A549 (cell line): ENCODE results near the gene ARHGAP22.

ENCODE experiments used
- CHD2 ChIP-seq: fragments of 150-350 bp; IDR thresholded peaks from 2 replicates; pipeline ENCODE4 v1.6.1; 2014; ENCODE audit warnings: low read length; ENCODE audit not compliant: partially characterized antibody
- CHD4 ChIP-seq: fragments of 200-600 bp; sonication (generic); IDR thresholded peaks from 2 replicates; pipeline ENCODE4 v1.6.1; 2016; ENCODE audit warnings: antibody characterized with exemption, mild to moderate bottlenecking, borderline replicate concordance
- CTCF ChIP-seq: fragments of >200 bp; sonication (Bioruptor Twin); formaldehyde crosslinking; IDR thresholded peaks from 3 replicates; pipeline ENCODE4 v1.5.1; 2016
- ELK1 ChIP-seq: fragments of 150-350 bp; IDR thresholded peaks from 2 replicates; pipeline ENCODE4 v1.6.1; 2014; ENCODE audit warnings: low read depth, mild to moderate bottlenecking, low read length
- EP300 ChIP-seq, 2 experiments: fragments of >200 bp; sonication (Bioruptor Twin); formaldehyde crosslinking; IDR thresholded peaks; 2 replicates in 1 of 2; 3 replicates in 1 of 2; pipeline ENCODE4 v1.6.1; 2016 to 2017
- FOSL2 ChIP-seq, 2 experiments: fragments of 450-650 bp in 1 of 2; fragments of >200 bp in 1 of 2; sonication (Bioruptor Twin) in 1 of 2; formaldehyde crosslinking; IDR thresholded peaks; 2 replicates each; pipeline versions ENCODE4 v1.5.0 to v1.6.1; 2016 to 2020; ENCODE audit warnings: mild to moderate bottlenecking in 1 of 2, moderate library complexity in 1 of 2
- FOXS1 ChIP-seq: fragments of 250-450 bp; sonication (Bioruptor Pico); IDR thresholded peaks from 2 replicates; pipeline ENCODE4 v1.5.0; 2020; ENCODE audit warnings: mild to moderate bottlenecking, moderate library complexity
- JUNB ChIP-seq: fragments of >200 bp; sonication (Bioruptor Twin); formaldehyde crosslinking; IDR thresholded peaks from 2 replicates; pipeline ENCODE4 v1.6.1; 2016
- MAX ChIP-seq: IDR thresholded peaks from 2 replicates; pipeline ENCODE4 v1.6.1; 2012
- POLR2A ChIP-seq: IDR thresholded peaks from 2 replicates; pipeline ENCODE4 v1.6.1; 2012; ENCODE audit warnings: mild to moderate bottlenecking, low read length
- REST ChIP-seq: fragments of 200-600 bp; sonication (generic); IDR thresholded peaks from 2 replicates; pipeline ENCODE4 v1.6.1; 2016; ENCODE audit warnings: antibody characterized with exemption, mild to moderate bottlenecking, moderate library complexity
- RFX5 ChIP-seq: fragments of 450-650 bp; IDR thresholded peaks from 2 replicates; pipeline ENCODE4 v1.7.1; 2014; ENCODE audit warnings: antibody characterized with exemption, mild to moderate bottlenecking, moderate library complexity
- RNF2 ChIP-seq: fragments of 200-600 bp; sonication (generic); IDR thresholded peaks from 2 replicates; pipeline ENCODE4 v1.6.1; 2016; ENCODE audit warnings: low read depth, mild to moderate bottlenecking, antibody characterized with exemption, moderate library complexity, borderline replicate concordance
- USF2 ChIP-seq: fragments of 450-650 bp; IDR thresholded peaks from 2 replicates; pipeline ENCODE4 v1.6.1; 2014; ENCODE audit warnings: antibody characterized with exemption

- TF ChIP-seq CTCF, result no peak
- TF ChIP-seq RNF2, result no peak
- TF ChIP-seq USF2, result no peak
- TF ChIP-seq CHD4, result no peak
- TF ChIP-seq POLR2A, result no peak
- no peak for TF ChIP-seq ELK1
- TF ChIP-seq REST, result no peak
- no peak for TF ChIP-seq RFX5
- TF ChIP-seq CHD2, result no peak
- TF ChIP-seq JUNB, result no peak
- TF ChIP-seq EP300 (IDR thresholded peaks at IDR 0.05), result no peak
- TF ChIP-seq MAX, result no peak
- no peak for TF ChIP-seq FOSL2 (IDR thresholded peaks at IDR 0.05)
- no peak for TF ChIP-seq FOSL2 (CRISPR knock-in tag; IDR thresholded peaks at IDR 0.05)
- no peak for TF ChIP-seq FOXS1
These were observed 48.8 kb downstream of the ARHGAP22 start for GRCh38 chr10:48556065-48556464.
